OCI-LY7 (cell line): ENCODE data around the gene CDK14. TPM values are rescaled to one million over a fixed set of nuclear protein-coding genes. Genes with fewer than 3 reads are reported as not detected.

Source experiments
- BruUV-seq: library from RNA; stranded (reverse); fragments of 400-500 nt; replicated peaks from 2 replicates; lab custom pipeline; 2021; lab: Mats Ljungman, UMichigan
- CTCF ChIA-PET: fragments of 300-600 bp; sonication (Branson Sonifier 250); formaldehyde crosslinking; loops from one replicate; lab custom pipeline; 2022; ENCODE audit warnings: antibody characterized with exemption; ENCODE audit not compliant: unreplicated experiment; lab: Charles Lee
- POLR2A ChIA-PET: fragments of 300-600 bp; sonication (Branson Sonifier 250); formaldehyde crosslinking; loops from one replicate; lab custom pipeline; 2022; ENCODE audit warnings: antibody characterized with exemption; lab: Charles Lee
- DNase-seq: peaks from one replicate; pipeline ENCODE4 v3.0.0-alpha.2; 2015; ENCODE audit warnings: low spot score
- H2AFZ ChIP-seq: fragments of 200-600 bp; sonication (generic), shearing (Covaris generic); 2 replicates; pipeline ENCODE4 v1.6.1; 2014; ENCODE audit warnings: mild to moderate bottlenecking, antibody characterized with exemption, low read length, moderate library complexity
- H3K27ac ChIP-seq: fragments of 200-600 bp; sonication (generic); 2 replicates; pipeline ENCODE4 v1.5.1; 2014; ENCODE audit warnings: mixed run types, low read depth, mild to moderate bottlenecking, moderate library complexity, low read length, inconsistent platforms; ENCODE audit not compliant: poor library complexity, severe bottlenecking
- H3K36me3 ChIP-seq: fragments of 200-600 bp; sonication (generic); 2 replicates; pipeline ENCODE4 v1.6.1; 2014; ENCODE audit warnings: mild to moderate bottlenecking, antibody characterized with exemption, low read length, moderate library complexity, mixed read lengths; ENCODE audit not compliant: insufficient read depth
- H3K4me1 ChIP-seq: fragments of 200-600 bp; sonication (generic); 2 replicates; pipeline ENCODE4 v1.5.1; 2014; ENCODE audit warnings: mild to moderate bottlenecking, low read length; ENCODE audit not compliant: insufficient read depth, poor library complexity, severe bottlenecking
- H3K4me2 ChIP-seq: fragments of 200-600 bp; sonication (generic); 2 replicates; pipeline ENCODE4 v1.6.1; 2014; ENCODE audit warnings: mild to moderate bottlenecking, low read length
- H3K4me3 ChIP-seq: fragments of 200-600 bp; sonication (generic); 2 replicates; pipeline ENCODE4 v1.5.1; 2014; ENCODE audit warnings: mild to moderate bottlenecking, low read depth, low read length; ENCODE audit not compliant: poor library complexity, severe bottlenecking
- H3K79me2 ChIP-seq: fragments of 200-600 bp; sonication (generic); 2 replicates; pipeline ENCODE4 v1.6.1; 2016; ENCODE audit warnings: low read depth, mild to moderate bottlenecking, low read length, moderate library complexity, mixed read lengths; ENCODE audit not compliant: insufficient read depth
- H3K9me2 ChIP-seq: fragments of 200-600 bp; sonication (generic); 2 replicates; pipeline ENCODE4 v1.6.1; 2016; ENCODE audit warnings: mild to moderate bottlenecking, low read length, mixed read lengths; ENCODE audit not compliant: insufficient read depth
- H3K9me3 ChIP-seq: fragments of 200-600 bp; sonication (generic); 2 replicates; pipeline ENCODE4 v1.6.1; 2014; ENCODE audit warnings: mild to moderate bottlenecking, mixed run types, low read length, mixed read lengths
- H4K20me1 ChIP-seq: fragments of 200-600 bp; sonication (generic); 2 replicates; pipeline ENCODE4 v1.6.1; 2014; ENCODE audit warnings: mild to moderate bottlenecking, antibody characterized with exemption, low read length, moderate library complexity, mixed read lengths; ENCODE audit not compliant: insufficient read depth
- EZH2phosphoT487 ChIP-seq: fragments of 200-600 bp; sonication (generic); IDR thresholded peaks from 2 replicates; pipeline ENCODE4 v1.6.1; 2018; ENCODE audit warnings: low read depth, borderline replicate concordance, mild to moderate bottlenecking, mixed run types, antibody characterized with exemption, low read length, moderate library complexity, mixed read lengths
- intact Hi-C: fragments of 100-400 bp; cut with micrococcal nuclease; formaldehyde crosslinking; loops from one replicate; pipeline ENCODE4 v1.10.0; 2022; ENCODE audit not compliant: unreplicated experiment
- total RNA-seq, 2 experiments: library from RNA; depleted of rRNA in 1 of 2; stranded (reverse); fragments of >200 nt in 1 of 2; shearing (Covaris generic) in 1 of 2; gene quantifications; 2 replicates each; pipeline ENCODE4 v1.2.3, GENCODE V29; 2014 to 2022
- TF ChIP-seq, protein P1 (sequence below): fragments of 200-600 bp; sonication (generic); conservative IDR thresholded peaks from 2 replicates; pipeline ENCODE4 v1.5.1; 2014; ENCODE audit warnings: mild to moderate bottlenecking, antibody characterized with exemption, low read length, moderate library complexity, mixed read lengths

The CDK14 gene
- total RNA-seq, 2 experiments from 2014 or later = 90.7 to 111 TPM

DNA sequence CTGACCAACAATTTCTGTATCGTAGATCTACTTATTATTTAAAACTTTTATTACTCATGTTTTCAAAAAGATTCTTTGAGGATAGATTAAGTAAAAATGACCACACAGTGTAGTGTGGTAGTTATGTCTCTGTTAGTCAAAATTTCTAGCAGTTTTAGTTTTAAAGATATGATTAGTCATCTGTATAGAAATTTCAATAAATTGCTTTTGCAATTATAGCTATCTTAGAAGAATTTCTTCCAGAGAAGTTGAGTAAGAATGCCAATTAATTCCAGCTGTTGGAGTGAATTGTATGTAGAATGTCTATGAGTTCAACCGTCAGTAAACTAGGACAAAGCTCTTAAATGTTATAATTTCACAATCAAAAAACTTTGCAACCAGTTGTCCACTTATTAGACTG, 229.7 kb downstream of the CDK14 start:
- H3K4me2 ChIP-seq = no peak overlapping the region
- ChIA-PET CTCF (no interaction called here), POLR2A (interaction anchor here (0.6 to 1.4 kb wide), 7 partner anchors 12 to 65 kb away, joined by 3 to 5 read pairs (median 4); no protein-coding TSS in a partner anchor)
- no peaks in the 10 kb centered on the region for H4K20me1 ChIP-seq
- no peaks in the 10 kb centered on the region for H3K79me2 ChIP-seq
- no peaks in the 10 kb centered on the region for H3K4me1 ChIP-seq
- no peak for DNase-seq
- no peaks in the 10 kb centered on the region for H3K9me2 ChIP-seq
- no TSS peak for BruUV-seq
- no peak overlapping the region for H3K27ac ChIP-seq
- TF ChIP-seq, protein P1, sequence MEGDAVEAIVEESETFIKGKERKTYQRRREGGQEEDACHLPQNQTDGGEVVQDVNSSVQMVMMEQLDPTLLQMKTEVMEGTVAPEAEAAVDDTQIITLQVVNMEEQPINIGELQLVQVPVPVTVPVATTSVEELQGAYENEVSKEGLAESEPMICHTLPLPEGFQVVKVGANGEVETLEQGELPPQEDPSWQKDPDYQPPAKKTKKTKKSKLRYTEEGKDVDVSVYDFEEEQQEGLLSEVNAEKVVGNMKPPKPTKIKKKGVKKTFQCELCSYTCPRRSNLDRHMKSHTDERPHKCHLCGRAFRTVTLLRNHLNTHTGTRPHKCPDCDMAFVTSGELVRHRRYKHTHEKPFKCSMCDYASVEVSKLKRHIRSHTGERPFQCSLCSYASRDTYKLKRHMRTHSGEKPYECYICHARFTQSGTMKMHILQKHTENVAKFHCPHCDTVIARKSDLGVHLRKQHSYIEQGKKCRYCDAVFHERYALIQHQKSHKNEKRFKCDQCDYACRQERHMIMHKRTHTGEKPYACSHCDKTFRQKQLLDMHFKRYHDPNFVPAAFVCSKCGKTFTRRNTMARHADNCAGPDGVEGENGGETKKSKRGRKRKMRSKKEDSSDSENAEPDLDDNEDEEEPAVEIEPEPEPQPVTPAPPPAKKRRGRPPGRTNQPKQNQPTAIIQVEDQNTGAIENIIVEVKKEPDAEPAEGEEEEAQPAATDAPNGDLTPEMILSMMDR = no peak
- no peak for TF ChIP-seq EZH2phosphoT487
- H3K9me3 ChIP-seq = peaks cover 31% of the 10 kb centered on the region; the same call in 1 of the 2 replicates
- intact Hi-C loops = no loop called here
- H3K36me3 ChIP-seq = peaks cover 76% of the 10 kb centered on the region
- H2AFZ ChIP-seq = no peak overlapping the region
- no peak overlapping the region for H3K4me3 ChIP-seq

DNA sequence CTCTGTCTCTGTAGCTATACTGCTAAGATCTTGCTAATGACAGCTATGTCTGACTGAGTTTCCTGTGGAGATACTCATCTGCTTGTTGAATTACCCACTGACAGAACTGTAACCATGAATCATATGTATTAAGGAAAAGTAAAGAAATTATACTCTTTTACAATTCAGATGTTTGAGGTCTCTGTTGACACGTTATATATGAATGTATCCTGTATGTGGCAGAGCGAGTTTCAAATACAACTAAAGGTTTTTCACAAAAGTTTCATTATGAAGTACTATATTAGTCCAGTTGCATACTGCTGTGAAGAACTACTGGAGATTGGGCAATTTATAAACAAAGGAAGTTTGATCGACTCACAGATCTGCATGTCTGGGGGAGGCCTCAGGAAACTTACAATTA, 232.5 kb downstream of the CDK14 start:
- TF ChIP-seq, protein P1 = no peak
- no peak for TF ChIP-seq EZH2phosphoT487
- ChIA-PET CTCF (no interaction called here), POLR2A (no interaction called here)
- H3K9me3 ChIP-seq = peaks cover 31% of the 10 kb centered on the region; the same call in 1 of the 2 replicates
- H3K4me3 ChIP-seq = no peak overlapping the region
- intact Hi-C loops = no loop called here
- DNase-seq = no peak
- H3K27ac ChIP-seq = no peak overlapping the region
- H3K4me1 ChIP-seq = no peaks in the 10 kb centered on the region
- no peak overlapping the region for H2AFZ ChIP-seq
- no peaks in the 10 kb centered on the region for H3K9me2 ChIP-seq
- BruUV-seq = no TSS peak
- H3K79me2 ChIP-seq = no peaks in the 10 kb centered on the region
- H4K20me1 ChIP-seq = no peaks in the 10 kb centered on the region
- no peak overlapping the region for H3K4me2 ChIP-seq
- peaks cover 62% of the 10 kb centered on the region for H3K36me3 ChIP-seq

DNA sequence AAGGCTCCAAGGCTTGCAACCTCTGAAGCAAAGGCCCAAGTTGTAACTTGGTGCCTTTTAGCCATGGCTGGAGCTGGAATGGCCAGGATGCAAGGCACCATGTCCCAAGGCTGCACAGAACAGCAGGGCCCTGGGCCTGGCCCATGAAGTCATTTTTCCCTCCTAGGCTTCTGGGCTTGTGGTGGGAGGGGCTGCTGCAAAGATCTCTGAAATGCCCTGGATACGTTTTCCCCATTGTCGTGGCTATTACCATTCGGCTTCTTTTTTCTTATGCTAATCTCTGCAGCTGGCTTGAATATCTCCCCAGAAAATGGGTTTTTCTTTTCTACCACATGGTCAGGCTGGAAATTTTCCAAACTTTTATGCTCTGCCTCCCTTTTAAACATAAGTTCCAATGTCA, 234.2 kb downstream of the CDK14 start:
- Histone ChIP-seq H3K4me1 (no peaks in the 10 kb centered on the region), H2AFZ (no peak overlapping the region), H3K9me2 (no peaks in the 10 kb centered on the region), H4K20me1 (no peaks in the 10 kb centered on the region), H3K79me2 (0 out of 2 replicates have a peak, but pooled peaks cover 3% of the 10 kb centered on the region), H3K36me3 (peaks cover 62% of the 10 kb centered on the region), H3K4me2 (no peak overlapping the region), H3K4me3 (no peak overlapping the region), H3K9me3 (peaks cover 31% of the 10 kb centered on the region; the same call in 1 of the 2 replicates), H3K27ac (no peak overlapping the region)
- DNase-seq = no peak
- no peak for TF ChIP-seq EZH2phosphoT487
- TF ChIP-seq, protein P1 = no peak
- BruUV-seq = no TSS peak
- intact Hi-C loops = loop anchor here (10.0 kb wide), 1 partner anchor 126 kb away; no protein-coding TSS in a partner anchor
- ChIA-PET CTCF (no interaction called here), POLR2A (no interaction called here)
